Measurements from ENCODE around the gene YIPF2.
A peak's percentile ranks its signal among the peaks of the same experiment; 100 is the strongest.

Gene YIPF2

GRCh38 chr19:10935371-10936059, 7.1 kb upstream of the YIPF2 start:
- no peak for DNase-seq (ENCODE audit: low read depth)
- no peak for TF ChIP-seq CTCF (IDR thresholded peaks at IDR 0.05; ENCODE audit: insufficient read depth, low read depth, low read length, missing control alignments)
- no peak overlapping the region for H3K4me3 ChIP-seq (ENCODE audit: low read depth, low read length)

GRCh38 chr19:10929402-10929794, 959 bp upstream of the YIPF2 start:
- no peak for DNase-seq (ENCODE audit: low read depth)
- peak overlapping the region; percentile 82 for H3K4me3 ChIP-seq (ENCODE audit: low read depth, low read length)
- TF ChIP-seq CTCF (IDR thresholded peaks at IDR 0.05; ENCODE audit: insufficient read depth, low read depth, low read length, missing control alignments), result no peak

GRCh38 chr19:10927730-10928562, 493 bp downstream of the YIPF2 start:
- peak overlapping the region; percentile 82 for H3K4me3 ChIP-seq (ENCODE audit: low read depth, low read length)
- DNase-seq (ENCODE audit: low read depth), result no peak
- no peak for TF ChIP-seq CTCF (IDR thresholded peaks at IDR 0.05; ENCODE audit: insufficient read depth, low read depth, low read length, missing control alignments)

- H3K4me3 ChIP-seq (ENCODE audit: low read depth, low read length), result no peak overlapping the region
- no peak for TF ChIP-seq CTCF (IDR thresholded peaks at IDR 0.05; ENCODE audit: insufficient read depth, low read depth, low read length, missing control alignments)
- DNase-seq (ENCODE audit: low read depth), result no peak
Measured at GRCh38 chr19:10924597-10924996, 3.8 kb downstream of the YIPF2 start.

GRCh38 chr19:10923260-10924112, 5.0 kb downstream of the YIPF2 start:
- H3K4me3 ChIP-seq (ENCODE audit: low read depth, low read length), result no peak overlapping the region
- no peak for DNase-seq (ENCODE audit: low read depth)
- TF ChIP-seq CTCF (IDR thresholded peaks at IDR 0.05; ENCODE audit: insufficient read depth, low read depth, low read length, missing control alignments), result no peak

- no peak for DNase-seq (ENCODE audit: low read depth)
- TF ChIP-seq CTCF (IDR thresholded peaks at IDR 0.05; ENCODE audit: insufficient read depth, low read depth, low read length, missing control alignments), result no peak
- H3K4me3 ChIP-seq (ENCODE audit: low read depth, low read length), result no peak overlapping the region
Measured at GRCh38 chr19:10922638-10923014, 5.8 kb downstream of the YIPF2 start.

Data from GM12865 (cell line).